Ovary (tissue), 3 donors: Measurements from ENCODE around the gene PLB1.

Experiments used
- POLR2A ChIP-seq: fragments of 450-650 bp; IDR thresholded peaks from one replicate; pipeline ENCODE4 v1.6.1; 2017; ENCODE audit warnings: antibody characterized with exemption, mild to moderate bottlenecking, moderate library complexity
- TF ChIP-seq, protein P1 (sequence below), 3 donors: fragments of 450-650 bp in 2 of 3; fragments of 200-600 bp in 1 of 3; IDR thresholded peaks; one replicate each; pipeline versions ENCODE4 v1.5.1 to v1.8.0; 2016 to 2022; ENCODE audit warnings: antibody characterized with exemption in 3 of 3, mild to moderate bottlenecking in 1 of 3
- donor health status: DM: no; HTN: no; CAD: no.

DNA sequence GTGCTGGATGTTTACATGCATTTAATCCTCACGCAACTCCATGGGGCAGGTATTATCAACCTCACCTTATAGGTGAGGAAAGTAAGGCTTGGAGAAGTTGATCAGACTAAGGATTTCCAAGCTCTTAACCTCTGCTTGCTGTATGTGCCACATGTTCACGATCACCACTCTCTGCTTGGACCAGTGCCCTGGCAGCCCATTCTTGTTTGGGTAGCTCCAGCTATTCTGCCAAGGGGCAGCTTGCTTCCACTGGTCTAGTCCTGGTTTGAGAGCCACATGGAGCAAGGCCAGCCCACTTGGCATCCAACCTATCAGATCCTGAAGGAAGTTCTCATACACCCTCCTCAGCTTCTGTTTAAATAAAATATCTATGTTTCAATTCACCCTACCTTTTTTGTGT lies 14.3 kb downstream of the PLB1 start:
- TF ChIP-seq, protein P1, sequence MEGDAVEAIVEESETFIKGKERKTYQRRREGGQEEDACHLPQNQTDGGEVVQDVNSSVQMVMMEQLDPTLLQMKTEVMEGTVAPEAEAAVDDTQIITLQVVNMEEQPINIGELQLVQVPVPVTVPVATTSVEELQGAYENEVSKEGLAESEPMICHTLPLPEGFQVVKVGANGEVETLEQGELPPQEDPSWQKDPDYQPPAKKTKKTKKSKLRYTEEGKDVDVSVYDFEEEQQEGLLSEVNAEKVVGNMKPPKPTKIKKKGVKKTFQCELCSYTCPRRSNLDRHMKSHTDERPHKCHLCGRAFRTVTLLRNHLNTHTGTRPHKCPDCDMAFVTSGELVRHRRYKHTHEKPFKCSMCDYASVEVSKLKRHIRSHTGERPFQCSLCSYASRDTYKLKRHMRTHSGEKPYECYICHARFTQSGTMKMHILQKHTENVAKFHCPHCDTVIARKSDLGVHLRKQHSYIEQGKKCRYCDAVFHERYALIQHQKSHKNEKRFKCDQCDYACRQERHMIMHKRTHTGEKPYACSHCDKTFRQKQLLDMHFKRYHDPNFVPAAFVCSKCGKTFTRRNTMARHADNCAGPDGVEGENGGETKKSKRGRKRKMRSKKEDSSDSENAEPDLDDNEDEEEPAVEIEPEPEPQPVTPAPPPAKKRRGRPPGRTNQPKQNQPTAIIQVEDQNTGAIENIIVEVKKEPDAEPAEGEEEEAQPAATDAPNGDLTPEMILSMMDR (IDR thresholded peaks at IDR 0.05): no peak
- TF ChIP-seq POLR2A: no peak
